Motor neuron (in vitro differentiated cells): Measurements from ENCODE around the gene IL16. TPM values are rescaled to one million over a fixed set of nuclear protein-coding genes. Genes with fewer than 3 reads are reported as not detected.

ENCODE experiments used
- ATAC-seq, 8 experiments: fragments of 200-7000 bp; cut with Tn5 transposase; replicated peaks in 6 of 8; 2 replicates each; pipeline ENCODE4 v1.8.0; 2021; ENCODE audit warnings: mild to moderate bottlenecking in 8 of 8, moderate library complexity in 8 of 8
- H3K27ac ChIP-seq, 2 donors: fragments of 250-450 bp; sonication (Bioruptor Pico); 2 replicates each; pipeline ENCODE4 v1.9.0; 2021; ENCODE audit warnings: antibody characterized with exemption in 2 of 2, mild to moderate bottlenecking in 2 of 2, moderate library complexity in 1 of 2
- H3K4me1 ChIP-seq, 2 donors: fragments of 250-450 bp; sonication (Bioruptor Pico); replicated peaks in 1 of 2; 2 replicates each; pipeline ENCODE4 v1.6.1; 2021; ENCODE audit warnings: antibody characterized with exemption in 2 of 2, mild to moderate bottlenecking in 2 of 2, moderate library complexity in 1 of 2
- H3K4me3 ChIP-seq, 5 donors: fragments of 250-450 bp; sonication (Bioruptor Pico); 2 replicates each; pipeline ENCODE4 v1.9.0; 2021; ENCODE audit warnings: antibody characterized with exemption in 5 of 5, mild to moderate bottlenecking in 5 of 5, moderate library complexity in 4 of 5
- WGBS, 10 experiments: fragments of 450-650 bp; shearing (Covaris generic); methylation state at CpG; one replicate each; pipeline ENCODE4 v1.0.0; 2022; 5-methylcytosine and 5-hydroxymethylcytosine counted together
- in situ Hi-C, 9 experiments: fragments of 400-800 bp; cut with MboI; loops; one replicate each; pipeline ENCODE4 v1.15.0; 2021; ENCODE audit warnings: low sequenced_read_pairs in 9 of 9, low pct_unique_long_range_greater_than_20kb in 2 of 9; ENCODE audit not compliant: unreplicated experiment in 9 of 9
- total RNA-seq, 8 experiments: library from RNA; unstranded; fragments of 300-600 nt; gene quantifications; 2 replicates each; pipeline versions ENCODE4 v1.2.3 to v1.2.4, GENCODE V29; 2022

IL16 gene
- total RNA-seq, 8 experiments from 2014 or later, result 0.22 to 1.1 (median 0.63) TPM

- WGBS, 10 experiments, result 0 to 10% (median 6%) methylated on average over 2 to 10 of the region's 14 CpGs; no CpG with 5 or more reads in 2 of the 10 experiments
- H3K27ac ChIP-seq, result no peak overlapping the region
- H3K4me1 ChIP-seq, result peaks cover 0 to 3% of the 10 kb centered on the region in 2 donors
- ATAC-seq, result peak; percentile 90 to 98 (median 96)
- H3K4me3 ChIP-seq, result no peak overlapping the region
- in situ Hi-C loops, result loop anchor here in 7 of 9 experiments (5.0 to 25.0 kb wide), 8 partner anchors 104 to 291 kb away; partner anchors contain the start of genes MESD (in 3 of the 7) and CFAP161 (in 1 of the 7)
These were observed 69.5 kb downstream of the IL16 start for GRCh38 chr15:81265944-81266775.

- WGBS, 10 experiments, result 50 to 100% (median 94%) methylated on average over 1 to 4 of the region's 5 CpGs; no CpG with 5 or more reads in 1 of the 10 experiments
- Histone ChIP-seq H3K4me3 (no peak overlapping the region), H3K4me1 (peaks cover 0 to 3% of the 10 kb centered on the region in 2 donors), H3K27ac (no peak overlapping the region)
- no peak for ATAC-seq
- in situ Hi-C loops, result loop anchor here in 7 of 9 experiments (5.0 to 25.0 kb wide), 8 partner anchors 106 to 294 kb away; partner anchors contain the start of genes MESD (in 3 of the 7) and CFAP161 (in 1 of the 7)
These were observed 71.7 kb downstream of the IL16 start for GRCh38 chr15:81268340-81268739.

- WGBS, 10 experiments, result 60 to 100% (median 80%) methylated on average over 1 to 6 of the region's 10 CpGs; no CpG with 5 or more reads in 2 of the 10 experiments
These were observed 72.4 kb downstream of the IL16 start for GRCh38 chr15:81268881-81269601.

GRCh38 chr15:81270188-81270587, 73.5 kb downstream of the IL16 start:
- H3K4me3 ChIP-seq, result no peak overlapping the region
- ATAC-seq, result no peak
- in situ Hi-C loops, result loop anchor here in 5 of 9 experiments (10.0 to 25.0 kb wide), 4 partner anchors 108 to 283 kb away; partner anchors contain the start of genes MESD (in 3 of the 5) and CFAP161 (in 1 of the 5)
- 29 to 90% (median 69%) methylated on average over 1 to 3 of the region's 3 CpGs; no CpG with 5 or more reads in 2 of the 10 experiments for WGBS, 10 experiments
- no peak overlapping the region for H3K27ac ChIP-seq
- H3K4me1 ChIP-seq, result peaks cover 0 to 3% of the 10 kb centered on the region in 2 donors

More at GRCh38 chr15:81268881-81269601, 72.4 kb downstream of the IL16 start:
- no peak for ATAC-seq
- Histone ChIP-seq H3K4me3 (no peak overlapping the region), H3K4me1 (peaks cover 0 to 3% of the 10 kb centered on the region in 2 donors), H3K27ac (no peak overlapping the region)
- in situ Hi-C loops, result loop anchor here in 7 of 9 experiments (5.0 to 25.0 kb wide), 8 partner anchors 107 to 294 kb away; partner anchors contain the start of genes MESD (in 3 of the 7) and CFAP161 (in 1 of the 7)

- in situ Hi-C loops, result loop anchor here in 5 of 9 experiments (10.0 to 25.0 kb wide), 4 partner anchors 109 to 284 kb away; partner anchors contain the start of genes MESD (in 3 of the 5) and CFAP161 (in 1 of the 5)
- H3K4me3 ChIP-seq, result no peak overlapping the region
- peaks cover 0 to 2% of the 10 kb centered on the region in 2 donors for H3K4me1 ChIP-seq
- no peak for ATAC-seq
- 61 to 100% (median 87%) methylated on average over 2 to 10 of the region's 11 CpGs; no CpG with 5 or more reads in 1 of the 10 experiments for WGBS, 10 experiments
- no peak overlapping the region for H3K27ac ChIP-seq
These were observed 74.3 kb downstream of the IL16 start for GRCh38 chr15:81270781-81271491.

GRCh38 chr15:81271761-81272644, 75.3 kb downstream of the IL16 start:
- no peaks in the 10 kb centered on the region for H3K4me1 ChIP-seq
- H3K4me3 ChIP-seq, result no peak overlapping the region
- H3K27ac ChIP-seq, result no peak overlapping the region
- 13 to 90% (median 77%) methylated on average over 1 to 10 of the region's 12 CpGs; no CpG with 5 or more reads in 2 of the 10 experiments for WGBS, 10 experiments
- no peak for ATAC-seq
- in situ Hi-C loops, result loop anchor here in 5 of 9 experiments (10.0 to 25.0 kb wide), 4 partner anchors 110 to 285 kb away; partner anchors contain the start of genes MESD (in 3 of the 5) and CFAP161 (in 1 of the 5)

- in situ Hi-C loops, result loop anchor here in 5 of 9 experiments (10.0 to 25.0 kb wide), 4 partner anchors 111 to 286 kb away; partner anchors contain the start of genes MESD (in 3 of the 5) and CFAP161 (in 1 of the 5)
- Histone ChIP-seq H3K4me1 (no peaks in the 10 kb centered on the region), H3K4me3 (no peak overlapping the region), H3K27ac (no peak overlapping the region)
- no peak for ATAC-seq
- WGBS, 10 experiments, result 17 to 100% (median 60%) methylated on average over 1 to 4 of the region's 5 CpGs; no CpG with 5 or more reads in 2 of the 10 experiments
These were observed 76.5 kb downstream of the IL16 start for GRCh38 chr15:81273200-81273599.

- WGBS, 10 experiments, result 64 to 100% (median 90%) methylated on average over 1 to 2 of the region's 2 CpGs; no CpG with 5 or more reads in 5 of the 10 experiments
- H3K27ac ChIP-seq, result no peak overlapping the region
- no peak overlapping the region for H3K4me3 ChIP-seq
- no peak for ATAC-seq
- in situ Hi-C loops, result loop anchor here in 5 of 9 experiments (10.0 to 25.0 kb wide), 4 partner anchors 112 to 287 kb away; partner anchors contain the start of genes MESD (in 3 of the 5) and CFAP161 (in 1 of the 5)
- H3K4me1 ChIP-seq, result no peaks in the 10 kb centered on the region
These were observed 77.2 kb downstream of the IL16 start for GRCh38 chr15:81273855-81274254.

- no peak for ATAC-seq
- WGBS, 10 experiments, result 61 to 100% (median 82%) methylated on average over 2 to 3 of the region's 4 CpGs; no CpG with 5 or more reads in 6 of the 10 experiments
- H3K4me1 ChIP-seq, result no peaks in the 10 kb centered on the region
- in situ Hi-C loops, result loop anchor here in 5 of 9 experiments (10.0 to 25.0 kb wide), 4 partner anchors 112 to 287 kb away; partner anchors contain the start of genes MESD (in 3 of the 5) and CFAP161 (in 1 of the 5)
- H3K4me3 ChIP-seq, result no peak overlapping the region
- H3K27ac ChIP-seq, result no peak overlapping the region
These were observed 77.6 kb downstream of the IL16 start for GRCh38 chr15:81274255-81274654.

GRCh38 chr15:81274931-81275707, 78.4 kb downstream of the IL16 start:
- in situ Hi-C loops, result loop anchor here in 6 of 9 experiments (10.0 to 25.0 kb wide), 5 partner anchors 112 to 288 kb away; partner anchors contain the start of genes MESD (in 3 of the 6) and CFAP161 (in 1 of the 6)
- H3K27ac ChIP-seq, result no peak overlapping the region
- no peaks in the 10 kb centered on the region for H3K4me1 ChIP-seq
- no peak overlapping the region for H3K4me3 ChIP-seq
- WGBS, 10 experiments, result 0 to 90% (median 33%) methylated on average over 1 to 9 of the region's 11 CpGs; no CpG with 5 or more reads in 3 of the 10 experiments
- ATAC-seq, result peak; percentile 67 to 97 (median 82)
